Activated T-cell treated with anti-CD3 and anti-CD28 coated beads for 48 hours (primary cell): Measurements from ENCODE around the gene TRPC4.

Source experiments
- DNase-seq: peaks from one replicate; pipeline ENCODE4 v3.0.0-alpha.2; 2020; ENCODE audit warnings: low read depth

Gene TRPC4

DNA sequence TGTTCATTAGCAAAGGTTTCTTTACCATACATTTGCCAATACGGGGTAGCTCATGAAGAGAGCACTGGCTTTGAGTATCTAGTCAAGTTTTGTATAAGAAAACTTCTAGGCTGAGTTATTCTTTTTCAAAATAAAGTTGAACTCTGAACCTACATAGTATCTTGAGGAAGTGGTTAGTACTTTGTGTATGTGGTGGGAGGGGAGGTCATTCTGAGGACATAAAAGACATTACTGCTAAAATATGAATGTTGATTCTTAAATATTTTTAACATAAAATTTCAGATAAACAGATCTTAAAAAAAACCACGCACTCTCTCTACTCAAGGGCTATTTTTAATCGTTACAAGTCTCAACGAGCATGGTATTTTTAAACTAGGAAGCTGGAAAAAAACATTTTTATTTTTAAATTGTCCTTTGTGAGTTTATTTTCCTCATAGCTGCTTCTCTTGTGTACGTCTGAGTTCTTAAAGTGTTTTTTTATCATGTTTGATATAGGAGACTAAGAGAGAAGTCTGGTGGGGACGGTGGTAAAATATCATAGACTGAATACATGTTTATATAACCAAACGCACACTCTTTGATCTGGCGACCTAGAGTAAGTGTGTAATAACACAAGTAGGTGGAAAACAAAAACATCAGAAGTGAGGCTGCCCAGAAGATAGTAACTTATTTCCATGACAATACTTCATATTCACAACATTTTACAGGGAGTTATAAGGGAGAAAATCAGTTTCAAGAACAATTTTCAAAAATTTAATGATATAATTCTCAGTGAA, 153.0 kb downstream of the TRPC4 start:
- no peak for DNase-seq

- no peak for DNase-seq
Observed at GRCh38 chr13:37715606-37716015, 154.0 kb downstream of the TRPC4 start.

DNA sequence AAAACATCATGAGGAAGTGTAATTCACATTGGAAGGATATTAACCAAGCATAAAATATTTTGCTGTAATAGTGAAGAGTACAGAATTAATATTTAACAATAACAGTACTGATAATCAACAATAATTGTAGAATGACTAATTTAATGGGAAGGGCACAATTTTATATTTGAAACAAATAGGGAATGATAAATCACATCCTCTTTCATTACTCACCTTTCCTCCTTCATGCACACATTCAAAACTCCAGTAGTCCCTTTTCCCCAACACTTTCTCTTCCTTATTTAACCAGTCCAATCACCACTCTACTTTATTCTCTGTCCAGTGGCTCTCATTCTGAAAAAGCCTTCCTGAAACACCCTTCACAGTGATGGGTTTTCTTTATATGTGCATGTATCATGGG, 160.3 kb downstream of the TRPC4 start:
- DNase-seq = no peak

GRCh38 chr13:37707739-37708500, 161.7 kb downstream of the TRPC4 start:
- DNase-seq = no peak

DNA sequence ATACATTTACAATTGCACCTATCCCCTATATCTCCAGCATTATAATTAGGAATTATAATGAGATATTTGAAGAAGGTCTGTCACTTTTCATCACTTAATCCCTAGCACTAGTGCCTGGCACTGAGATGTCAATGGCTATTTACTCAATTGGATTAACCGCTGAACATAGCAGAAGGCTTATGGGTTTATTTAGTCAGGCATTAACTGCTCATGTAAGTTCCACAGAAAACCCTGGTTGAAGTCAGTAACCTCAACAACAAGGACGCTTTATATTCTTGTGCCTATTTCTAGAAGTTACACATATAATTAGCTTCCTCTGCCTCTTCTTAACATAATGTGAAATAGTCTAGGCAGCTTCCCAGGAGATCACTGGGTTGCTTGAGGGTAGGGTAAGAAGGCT, 163.5 kb downstream of the TRPC4 start:
- DNase-seq = no peak

DNA sequence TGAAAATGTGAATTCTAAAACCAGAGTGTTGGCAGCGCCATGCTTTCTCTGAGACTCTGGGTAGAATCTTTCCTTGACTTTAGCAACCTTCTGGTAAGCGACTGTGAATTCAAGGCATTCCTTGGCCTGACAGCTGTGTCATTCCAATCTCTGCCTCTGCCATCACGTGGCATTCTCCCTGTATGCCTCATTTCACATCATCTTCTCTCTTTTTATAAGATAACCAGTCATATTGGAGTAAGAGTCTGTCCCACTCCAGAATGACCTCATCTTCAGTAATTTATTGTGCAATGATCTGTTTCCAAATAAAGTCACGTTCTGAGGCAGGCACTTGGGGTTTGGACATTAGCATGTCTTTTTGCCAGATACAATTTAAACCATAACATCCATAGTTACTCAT, 167.6 kb downstream of the TRPC4 start:
- DNase-seq = no peak

DNA sequence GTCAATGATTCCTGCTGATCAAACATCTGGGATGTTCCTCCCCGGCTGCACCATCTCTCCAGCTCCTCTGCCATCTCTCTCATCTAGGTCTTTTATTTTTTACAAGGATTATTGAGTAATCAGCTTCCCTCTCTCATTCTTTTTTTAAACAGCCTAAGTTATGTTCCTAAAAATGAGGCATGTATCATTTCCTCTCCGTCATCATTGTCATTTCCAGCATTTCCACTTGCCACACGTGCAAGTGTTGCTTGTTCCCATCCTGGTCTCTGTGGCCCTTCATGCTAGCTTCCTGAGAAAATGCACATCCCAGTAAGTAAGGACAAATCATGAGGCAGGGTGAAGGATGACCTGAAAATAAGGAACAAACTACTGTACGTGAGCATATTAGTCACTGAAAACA, 168.3 kb downstream of the TRPC4 start:
- no peak for DNase-seq

GRCh38 chr13:37700887-37701286, 168.7 kb downstream of the TRPC4 start:
- DNase-seq = no peak

DNA sequence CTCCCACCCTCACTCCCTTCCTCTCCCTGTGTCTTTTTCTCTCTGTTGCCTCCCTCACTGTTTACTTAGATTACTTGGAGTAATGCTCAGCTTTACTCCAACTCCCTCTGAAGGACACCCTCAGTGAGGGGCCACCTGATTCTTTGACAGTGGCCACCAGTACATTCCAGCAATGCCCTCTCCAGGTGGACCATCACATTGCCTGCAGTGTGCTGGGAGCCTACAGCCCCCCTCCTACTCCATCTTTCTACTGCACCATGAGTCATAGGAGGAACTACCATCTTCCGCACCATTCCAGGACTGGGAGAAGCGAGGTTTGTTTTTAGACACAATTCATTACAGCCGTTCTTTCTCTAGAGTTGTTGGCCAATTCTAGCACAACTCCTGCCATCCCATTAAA, 174.4 kb downstream of the TRPC4 start:
- no peak for DNase-seq

DNA sequence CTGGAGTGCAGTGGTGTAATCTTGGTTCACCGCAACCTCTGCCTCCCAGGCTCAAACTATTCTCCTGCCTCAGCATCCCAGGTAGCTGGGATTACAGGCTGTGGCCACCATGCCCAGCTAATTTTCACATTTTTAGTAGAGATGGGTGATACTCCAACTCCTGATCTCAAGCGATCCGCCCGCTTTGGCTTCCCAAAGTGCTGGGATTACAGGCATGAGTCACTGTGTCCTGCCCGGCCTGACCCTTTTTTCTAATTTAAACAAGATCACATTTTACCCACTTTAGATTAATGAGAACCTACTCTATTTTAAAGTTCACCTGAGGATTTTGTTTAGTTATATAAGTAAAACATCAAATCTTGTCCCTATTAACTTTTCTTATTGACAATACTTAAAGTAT, 179.2 kb downstream of the TRPC4 start:
- DNase-seq = no peak

- DNase-seq = no peak
Observed at GRCh38 chr13:37686501-37686900, 183.1 kb downstream of the TRPC4 start.

DNA sequence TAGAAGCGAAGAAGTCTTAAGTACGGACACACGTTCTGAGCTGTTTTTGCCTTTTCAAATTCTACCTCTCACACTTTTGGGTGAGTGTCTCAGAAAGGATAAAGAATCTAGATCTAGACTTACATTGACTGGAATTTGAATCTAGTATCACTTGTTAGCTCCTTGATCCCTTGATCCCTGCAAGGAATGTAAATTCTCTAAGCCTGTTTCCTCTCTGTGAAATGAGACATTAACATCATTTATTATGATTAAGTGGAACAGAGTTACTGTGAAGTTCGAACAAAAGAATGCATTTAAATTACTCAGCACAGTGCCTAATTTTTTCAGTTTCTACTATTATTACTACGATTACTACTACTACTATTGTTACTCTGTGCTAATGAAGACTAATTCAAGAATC, 184.4 kb downstream of the TRPC4 start:
- DNase-seq = no peak

DNA sequence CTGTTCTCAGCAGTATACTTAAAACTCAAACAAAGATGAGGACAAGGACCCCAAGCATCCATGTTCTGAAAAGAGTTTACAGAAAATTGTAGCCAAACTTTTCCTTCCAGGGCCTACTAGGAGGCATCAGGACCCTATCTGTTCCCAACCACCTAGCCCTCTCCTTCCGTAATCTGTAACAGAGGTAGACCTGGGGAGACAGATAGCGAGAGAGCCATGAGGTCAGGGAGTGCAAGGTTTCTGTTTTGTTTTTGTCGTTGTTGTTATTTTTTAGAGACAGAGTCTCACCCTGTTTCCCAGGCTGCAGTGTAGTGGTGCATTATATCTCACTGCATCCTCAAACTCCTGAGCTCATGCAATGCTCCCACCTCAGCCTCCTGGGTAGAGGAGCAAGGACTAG, 187.1 kb downstream of the TRPC4 start:
- DNase-seq = no peak

- DNase-seq = no peak
Observed at GRCh38 chr13:37681281-37682032, 188.1 kb downstream of the TRPC4 start.

DNA sequence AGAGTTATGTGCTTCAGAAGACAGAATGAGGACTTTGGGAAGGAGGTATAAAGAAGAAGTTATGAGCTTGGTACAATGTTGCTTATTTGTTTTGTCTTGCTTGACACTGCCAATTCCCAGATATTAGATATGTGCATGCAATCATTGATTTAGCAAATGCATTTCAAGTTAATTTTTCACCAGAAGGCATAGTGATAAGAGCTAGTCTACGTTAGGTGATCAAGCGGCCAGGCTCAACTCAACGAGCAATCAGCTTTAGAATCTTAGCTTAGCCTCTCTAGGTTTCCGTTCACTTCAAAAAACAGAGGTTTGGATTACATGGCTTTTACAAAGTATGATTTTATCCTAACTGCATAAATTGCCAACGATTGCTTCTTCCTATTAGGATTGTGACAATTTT, 189.4 kb downstream of the TRPC4 start:
- DNase-seq = no peak

DNA sequence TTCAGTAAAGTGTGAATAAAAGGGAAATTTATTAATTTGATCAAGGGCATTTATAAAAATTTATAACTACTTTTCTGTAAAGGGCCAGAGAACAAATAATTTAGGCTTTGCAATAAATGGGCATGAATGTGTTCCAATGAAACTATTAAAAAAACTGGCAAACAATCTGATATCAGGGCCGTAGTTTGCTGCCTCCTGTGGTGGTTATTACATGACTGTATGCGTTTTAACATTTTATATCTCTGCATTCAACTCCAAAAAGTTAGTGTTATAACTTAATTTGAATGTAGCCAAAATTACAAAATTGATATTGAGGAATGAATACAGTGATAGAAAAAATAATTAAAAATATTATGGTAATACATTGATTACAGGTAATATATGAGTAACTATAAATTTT, 190.5 kb downstream of the TRPC4 start:
- DNase-seq = no peak

- no peak for DNase-seq
Observed at GRCh38 chr13:37669845-37670244, 199.7 kb downstream of the TRPC4 start.

DNA sequence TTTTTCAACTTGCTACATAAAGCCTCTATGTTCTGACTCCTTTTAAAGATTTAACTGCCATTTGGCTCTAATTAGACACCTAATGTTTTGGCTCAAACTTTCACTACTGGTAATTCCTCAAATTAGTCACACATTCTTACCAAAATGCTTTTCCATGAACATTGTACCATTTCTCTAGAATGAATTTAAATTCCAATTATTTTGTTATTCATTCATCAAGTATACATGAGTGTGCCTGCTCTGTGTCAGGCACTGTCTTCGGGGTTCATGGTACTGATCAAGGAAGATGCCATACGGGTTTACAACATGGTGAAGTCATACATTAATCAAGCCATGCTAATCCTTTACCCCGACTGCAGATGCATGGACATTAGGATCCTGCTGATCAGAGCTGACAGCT, 201.9 kb downstream of the TRPC4 start:
- DNase-seq = no peak

GRCh38 chr13:37666036-37666435, 203.5 kb downstream of the TRPC4 start:
- DNase-seq = no peak

- DNase-seq = no peak
Observed at GRCh38 chr13:37665420-37665819, 204.2 kb downstream of the TRPC4 start.

DNA sequence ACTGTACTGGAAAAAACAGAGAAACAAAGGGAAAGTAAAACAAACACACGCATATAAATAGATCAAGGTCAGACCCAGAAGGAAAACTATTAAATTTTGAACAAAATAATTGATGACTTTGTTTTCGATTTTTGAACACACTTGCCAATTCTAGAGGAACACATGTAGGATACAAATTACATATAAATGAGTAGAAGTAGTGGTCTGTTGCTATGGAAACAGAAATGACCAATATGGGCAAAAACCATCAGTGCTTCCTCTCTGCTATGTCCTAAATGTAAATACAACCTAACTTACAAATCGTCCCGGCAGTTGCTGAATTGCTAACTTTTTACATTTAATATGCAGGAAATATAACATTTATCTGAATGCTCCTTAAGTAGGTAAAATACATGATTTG, 205.8 kb downstream of the TRPC4 start:
- no peak for DNase-seq

- no peak for DNase-seq
Observed at GRCh38 chr13:37662624-37663023, 206.9 kb downstream of the TRPC4 start.

DNA sequence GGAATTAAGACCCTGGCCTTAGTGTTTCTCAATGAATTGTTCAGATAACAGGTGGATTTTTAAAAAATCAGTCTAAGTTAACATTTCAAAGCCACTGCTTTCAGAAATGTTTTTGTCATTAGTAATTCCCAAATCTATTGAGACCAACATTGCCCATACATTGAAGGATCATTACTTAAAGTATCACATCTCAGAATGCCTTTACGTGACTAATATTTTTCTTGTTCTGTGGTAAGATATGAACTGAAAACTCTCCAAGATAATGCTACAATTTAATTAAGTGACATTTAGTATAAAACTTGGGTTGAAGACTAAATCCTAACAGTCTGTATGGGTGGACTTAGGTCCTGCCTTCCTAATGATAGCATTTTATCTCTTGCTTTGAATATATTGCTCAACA, 211.6 kb downstream of the TRPC4 start:
- DNase-seq = no peak
